Stimulated activated CD4-positive, alpha-beta T cell treated with anti-CD3 and anti-CD28 coated beads, Interleukin-4, amount 100 ng/mL, for 4 hours (primary cell): ENCODE data around the gene ST8SIA1.

Source experiments
- DNase-seq, 2 experiments: peaks; one replicate each; pipeline ENCODE4 v3.0.0-alpha.2; 2020

ST8SIA1 gene

GRCh38 chr12:22282283-22282682 is 52.2 kb downstream of the ST8SIA1 start:
- DNase-seq = no peak

- no peak for DNase-seq
Measured at GRCh38 chr12:22276867-22277266, 57.6 kb downstream of the ST8SIA1 start.

- DNase-seq = no peak
Measured at GRCh38 chr12:22276313-22276712, 58.2 kb downstream of the ST8SIA1 start.

- no peak for DNase-seq
Measured at GRCh38 chr12:22275843-22276242, 58.7 kb downstream of the ST8SIA1 start.

GRCh38 chr12:22272335-22273151 is 62.0 kb downstream of the ST8SIA1 start:
- DNase-seq = no peak

GRCh38 chr12:22271023-22271422 is 63.5 kb downstream of the ST8SIA1 start:
- DNase-seq = no peak

- no peak for DNase-seq
Measured at GRCh38 chr12:22268973-22269372, 65.5 kb downstream of the ST8SIA1 start.

GRCh38 chr12:22268406-22268805 is 66.1 kb downstream of the ST8SIA1 start:
- DNase-seq = no peak

GRCh38 chr12:22266101-22266500 is 68.4 kb downstream of the ST8SIA1 start:
- no peak for DNase-seq

- DNase-seq = no peak
Measured at GRCh38 chr12:22264380-22264779, 70.1 kb downstream of the ST8SIA1 start.

- no peak for DNase-seq
Measured at GRCh38 chr12:22262309-22262708, 72.2 kb downstream of the ST8SIA1 start.

- DNase-seq = no peak
Measured at GRCh38 chr12:22257100-22257499, 77.4 kb downstream of the ST8SIA1 start.

GRCh38 chr12:22256605-22257004 is 77.9 kb downstream of the ST8SIA1 start:
- no peak for DNase-seq

GRCh38 chr12:22256041-22256441 is 78.5 kb downstream of the ST8SIA1 start:
- DNase-seq = no peak

- no peak for DNase-seq
Measured at GRCh38 chr12:22255097-22255496, 79.4 kb downstream of the ST8SIA1 start.

- no peak for DNase-seq
Measured at GRCh38 chr12:22254478-22254877, 80.0 kb downstream of the ST8SIA1 start.

GRCh38 chr12:22252057-22252456 is 82.5 kb downstream of the ST8SIA1 start:
- DNase-seq = no peak

- DNase-seq = no peak
Measured at GRCh38 chr12:22250762-22251161, 83.7 kb downstream of the ST8SIA1 start.

- DNase-seq = no peak
Measured at GRCh38 chr12:22248571-22249115, 85.9 kb downstream of the ST8SIA1 start.

GRCh38 chr12:22248121-22248520 is 86.4 kb downstream of the ST8SIA1 start:
- no peak for DNase-seq

GRCh38 chr12:22246217-22246846 is 88.2 kb downstream of the ST8SIA1 start:
- DNase-seq = no peak

GRCh38 chr12:22242726-22243125 is 91.8 kb downstream of the ST8SIA1 start:
- no peak for DNase-seq

- no peak for DNase-seq
Measured at GRCh38 chr12:22238211-22238610, 96.3 kb downstream of the ST8SIA1 start.

- DNase-seq = no peak
Measured at GRCh38 chr12:22234561-22234960, 99.9 kb downstream of the ST8SIA1 start.
